Measurements from ENCODE around the gene ETAA1.

GRCh38 chr2:67393237-67393636 is 3.9 kb upstream of the ETAA1 start:
- no peak for TF ChIP-seq EZH2phosphoT487 (IDR thresholded peaks at IDR 0.05; ENCODE audit: low read depth, severe bottlenecking, unreplicated experiment)
- no peak for TF ChIP-seq CTCF (IDR thresholded peaks at IDR 0.05; ENCODE audit: poor library complexity)
- TF ChIP-seq EZH2 (IDR thresholded peaks at IDR 0.05; ENCODE audit: borderline replicate concordance) = no peak
